H9 (cell line): ENCODE results near the gene INSL3. TPM values are rescaled to one million over a fixed set of nuclear protein-coding genes. Genes with fewer than 3 reads are reported as not detected.

ENCODE experiments used
- DNase-seq: peaks from one replicate; pipeline ENCODE4 v3.0.0-alpha.2; 2017
- H2AFZ ChIP-seq: one replicate; pipeline ENCODE4 v1.6.1; 2013; ENCODE audit warnings: mild to moderate bottlenecking, low read length, control low read depth, moderate library complexity
- H2AK5ac ChIP-seq: 2 replicates; pipeline ENCODE4 v1.6.1; 2013; ENCODE audit warnings: low read length, control low read depth, mixed read lengths; ENCODE audit not compliant: insufficient read length
- H2BK120ac ChIP-seq: one replicate; pipeline ENCODE4 v1.6.1; 2013; ENCODE audit warnings: low read depth, mild to moderate bottlenecking, low read length, control low read depth, inconsistent platforms; ENCODE audit not compliant: poor library complexity, severe bottlenecking
- H2BK12ac ChIP-seq: 2 replicates; pipeline ENCODE4 v1.6.1; 2013; ENCODE audit warnings: low read length, control low read depth, mixed read lengths, low read depth; ENCODE audit not compliant: insufficient read length
- H2BK15ac ChIP-seq: 2 replicates; pipeline ENCODE4 v1.6.1; 2013; ENCODE audit warnings: low read depth, low read length, control low read depth
- H2BK20ac ChIP-seq: one replicate; pipeline ENCODE4 v1.6.1; 2013; ENCODE audit warnings: low read depth, mild to moderate bottlenecking, low read length, control low read depth, inconsistent platforms; ENCODE audit not compliant: poor library complexity, severe bottlenecking
- H2BK5ac ChIP-seq: 2 replicates; pipeline ENCODE4 v1.6.1; 2013; ENCODE audit warnings: low read length, control low read depth, mixed read lengths; ENCODE audit not compliant: insufficient read length
- H3K14ac ChIP-seq: 2 replicates; pipeline ENCODE4 v1.6.1; 2013; ENCODE audit warnings: low read length, control low read depth; ENCODE audit not compliant: insufficient read depth
- H3K18ac ChIP-seq: 2 replicates; pipeline ENCODE4 v1.6.1; 2013; ENCODE audit warnings: low read depth, mild to moderate bottlenecking, mixed read lengths, low read length, control low read depth; ENCODE audit not compliant: insufficient read length
- H3K23ac ChIP-seq: 2 replicates; pipeline ENCODE4 v1.6.1; 2013; ENCODE audit warnings: low read length, control low read depth, mixed read lengths, low read depth; ENCODE audit not compliant: insufficient read length
- H3K23me2 ChIP-seq: 2 replicates; pipeline ENCODE4 v1.6.1; 2013; ENCODE audit warnings: low read depth, mild to moderate bottlenecking, mixed read lengths, low read length, control low read depth; ENCODE audit not compliant: insufficient read length, poor library complexity, severe bottlenecking
- H3K27ac ChIP-seq: 2 replicates; pipeline ENCODE4 v1.5.1; 2013; ENCODE audit warnings: low read length, control low read depth, mixed read lengths, low read depth; ENCODE audit not compliant: insufficient read length
- H3K27me3 ChIP-seq: 2 replicates; pipeline ENCODE4 v1.6.1; 2013; ENCODE audit warnings: low read length, control low read depth, inconsistent platforms; ENCODE audit not compliant: insufficient read depth
- H3K4ac ChIP-seq: 2 replicates; pipeline ENCODE4 v1.6.1; 2013; ENCODE audit warnings: low read depth, mild to moderate bottlenecking, control low read depth, inconsistent platforms, low read length, moderate library complexity
- H3K4me1 ChIP-seq: 2 replicates; pipeline ENCODE4 v1.6.1; 2013; ENCODE audit warnings: low read length, control low read depth, inconsistent platforms; ENCODE audit not compliant: insufficient read depth
- H3K4me2 ChIP-seq: 2 replicates; pipeline ENCODE4 v1.6.1; 2013; ENCODE audit warnings: low read length, control low read depth, mixed read lengths; ENCODE audit not compliant: insufficient read length, insufficient read depth
- H3K56ac ChIP-seq: 2 replicates; pipeline ENCODE4 v1.6.1; 2013; ENCODE audit warnings: low read depth, mild to moderate bottlenecking, mixed read lengths, low read length, control low read depth; ENCODE audit not compliant: insufficient read length
- H3K79me1 ChIP-seq: 2 replicates; pipeline ENCODE4 v1.6.1; 2013; ENCODE audit warnings: low read depth, mild to moderate bottlenecking, moderate library complexity, low read length, control low read depth, inconsistent platforms; ENCODE audit not compliant: insufficient read depth, poor library complexity, severe bottlenecking
- H3K79me2 ChIP-seq: 2 replicates; pipeline ENCODE4 v1.6.1; 2013; ENCODE audit warnings: low read length, control low read depth, inconsistent platforms; ENCODE audit not compliant: insufficient read depth
- H3K9ac ChIP-seq: 2 replicates; pipeline ENCODE4 v1.6.1; 2013; ENCODE audit warnings: low read length, control low read depth, mixed read lengths; ENCODE audit not compliant: insufficient read length; ENCODE audit errors: extremely low read depth
- H3K9me3 ChIP-seq: one replicate; pipeline ENCODE4 v1.6.1; 2013; ENCODE audit warnings: low read depth, low read length, inconsistent platforms; ENCODE audit not compliant: control insufficient read depth
- H3T11ph ChIP-seq: one replicate; pipeline ENCODE4 v1.6.1; 2013; ENCODE audit warnings: mild to moderate bottlenecking, low read length, control low read depth, inconsistent platforms
- H4K20me1 ChIP-seq: one replicate; pipeline ENCODE4 v1.6.1; 2013; ENCODE audit not compliant: control insufficient read depth, insufficient read length, insufficient read depth
- H4K5ac ChIP-seq: 2 replicates; pipeline ENCODE4 v1.6.1; 2013; ENCODE audit warnings: low read depth, mild to moderate bottlenecking, mixed read lengths, low read length, control low read depth; ENCODE audit not compliant: insufficient read length
- H4K8ac ChIP-seq: replicated peaks from 2 replicates; pipeline ENCODE4 v1.6.1; 2013; ENCODE audit warnings: low read length, control low read depth, mixed read lengths, low read depth; ENCODE audit not compliant: insufficient read length
- H4K91ac ChIP-seq: 2 replicates; pipeline ENCODE4 v1.6.1; 2013; ENCODE audit warnings: low read depth, mild to moderate bottlenecking, moderate library complexity, mixed read lengths, low read length, control low read depth; ENCODE audit not compliant: insufficient read length
- H3K27ac Mint-ChIP-seq, 3 experiments: 2 replicates in 2 of 3; 3 replicates in 1 of 3; pipeline ENCODE4 v1.8.0; 2020 to 2021; ENCODE audit warnings: mixed read lengths in 3 of 3, mild to moderate bottlenecking in 1 of 3, moderate library complexity in 1 of 3
- H3K27me3 Mint-ChIP-seq: 2 replicates; pipeline ENCODE4 v1.8.0; 2021; ENCODE audit warnings: low read depth, mild to moderate bottlenecking, moderate library complexity, mixed read lengths
- H3K36me3 Mint-ChIP-seq, 3 experiments: 2 replicates in 2 of 3; 3 replicates in 1 of 3; pipeline ENCODE4 v1.8.0; 2020 to 2021; ENCODE audit warnings: low read depth in 3 of 3, mixed read lengths in 3 of 3; ENCODE audit not compliant: insufficient read depth in 1 of 3
- H3K4me1 Mint-ChIP-seq, 2 experiments: 2 replicates each; pipeline ENCODE4 v1.8.0; 2020; ENCODE audit warnings: mixed read lengths in 2 of 2
- H3K4me3 Mint-ChIP-seq, 2 experiments: 2 replicates in 1 of 2; 3 replicates in 1 of 2; pipeline ENCODE4 v1.8.0; 2020 to 2021; ENCODE audit warnings: mild to moderate bottlenecking in 2 of 2, mixed read lengths in 2 of 2, moderate library complexity in 1 of 2
- H3K9me3 Mint-ChIP-seq, 2 experiments: 2 replicates in 1 of 2; 3 replicates in 1 of 2; pipeline ENCODE4 v1.8.0; 2020; ENCODE audit warnings: mild to moderate bottlenecking in 2 of 2, mixed read lengths in 2 of 2, moderate library complexity in 1 of 2
- CTCF ChIP-seq: fragments of 200-600 bp; sonication (generic); conservative IDR thresholded peaks from 3 replicates; pipeline ENCODE4 v1.8.0; 2021; ENCODE audit warnings: antibody characterized with exemption, mild to moderate bottlenecking
- WGBS: extraction: QIAGEN DNeasy Blood & Tissue Kit; methylation state at CpG from one replicate; pipeline ENCODE4 v1.1.7; 2013; ENCODE audit warnings: missing lambda C conversion rate, low lambda C conversion rate, mixed read lengths; ENCODE audit not compliant: insufficient read length; ENCODE audit errors: extremely low coverage; 5-methylcytosine and 5-hydroxymethylcytosine counted together
- total RNA-seq: library from RNA; stranded (reverse); gene quantifications from 2 replicates; pipeline ENCODE4 v1.2.1, GENCODE V29; 2021

INSL3 gene
- total RNA-seq, 1 experiment from 2014 or later, result 0.63 TPM

- Histone ChIP-seq H3K9ac (peak overlapping the region; percentile 45), H4K8ac (no peak overlapping the region), H4K91ac (no peak overlapping the region), H3K14ac (peak overlapping the region; percentile 62; the same call in 1 of the 2 replicates), H3K79me2 (no peaks in the 10 kb centered on the region), H3K4ac (no peak overlapping the region), H4K20me1 (no peaks in the 10 kb centered on the region), H2BK20ac (no peak overlapping the region), H2BK5ac (no peak overlapping the region), H3K27me3 (no peaks in the 10 kb centered on the region), H3K9me3 (no peaks in the 10 kb centered on the region), H3K23me2 (peaks cover 8% of the 10 kb centered on the region), H3T11ph (no peak overlapping the region), H2BK15ac (no peak overlapping the region), H2AFZ (peak overlapping the region; percentile 41), H3K56ac (no peak overlapping the region), H3K4me2 (peak overlapping the region; percentile 74), H3K79me1 (no peaks in the 10 kb centered on the region), H2BK12ac (no peak overlapping the region), H3K27ac (peak overlapping the region; percentile 29), H2AK5ac (no peak overlapping the region), H3K18ac (peak overlapping the region; percentile 37), H4K5ac (no peak overlapping the region), H3K4me1 (no peaks in the 10 kb centered on the region; the same call in 1 of the 2 replicates), H3K23ac (no peak overlapping the region), H2BK120ac (no peak overlapping the region)
- Mint-ChIP-seq H3K27ac (peak overlapping the region; percentile 94 to 99 (median 99)), H3K4me3 (peak overlapping the region; percentile 74 to 93), H3K4me1 (peaks cover 13 to 31% of the 10 kb centered on the region in 2 experiments), H3K36me3 (no peaks in the 10 kb centered on the region), H3K9me3 (no peaks in the 10 kb centered on the region; a peak in 1 of 5 replicates), H3K27me3 (peaks cover 8% of the 10 kb centered on the region)
- no CpG with 5 or more reads among the region's 50 CpGs for WGBS
- peak; percentile 97 for DNase-seq
- no peak for TF ChIP-seq CTCF
Measured at GRCh38 chr19:17830567-17831418, 9.5 kb upstream of the INSL3 start.
